Karpas-422 (cell line): ENCODE data around the gene CRYAA. TPM values are rescaled to one million over a fixed set of nuclear protein-coding genes. Genes with fewer than 3 reads are reported as not detected.
"Not testable (repeated sequence)": the region's sequence is repeated elsewhere in the genome, so short reads cannot be mapped to it uniquely, and the experiment has no call there.

Experiments used
- DNase-seq: peaks from one replicate; pipeline ENCODE4 v3.0.0-alpha.2; 2015
- H2AFZ ChIP-seq: fragments of 200-600 bp; sonication (generic); 2 replicates; pipeline ENCODE4 v1.6.1; 2014; ENCODE audit warnings: antibody characterized with exemption, low read length, mixed read lengths
- H3K27ac ChIP-seq: fragments of 200-600 bp; sonication (generic); 2 replicates; pipeline ENCODE4 v1.5.1; 2014; ENCODE audit warnings: mild to moderate bottlenecking, low read length, moderate library complexity
- H3K27me3 ChIP-seq: fragments of 200-600 bp; sonication (generic); 2 replicates; pipeline ENCODE4 v1.6.1; 2014; ENCODE audit warnings: low read length, mixed read lengths
- H3K36me3 ChIP-seq: fragments of 200-600 bp; sonication (generic); 2 replicates; pipeline ENCODE4 v1.6.1; 2014; ENCODE audit warnings: low read length, mixed read lengths; ENCODE audit not compliant: insufficient read depth
- H3K4me1 ChIP-seq: fragments of 200-600 bp; sonication (generic); 2 replicates; pipeline ENCODE4 v1.6.1; 2014; ENCODE audit warnings: mild to moderate bottlenecking, low read length, mixed read lengths
- H3K4me2 ChIP-seq: fragments of 200-600 bp; sonication (generic); 2 replicates; pipeline ENCODE4 v1.6.1; 2014; ENCODE audit warnings: low read length, low read depth, mild to moderate bottlenecking; ENCODE audit not compliant: poor library complexity, severe bottlenecking
- H3K4me3 ChIP-seq: fragments of 200-600 bp; sonication (generic); 2 replicates; pipeline ENCODE4 v1.5.1; 2014; ENCODE audit warnings: mild to moderate bottlenecking, antibody characterized with exemption, low read length, mixed read lengths
- H3K79me2 ChIP-seq: fragments of 200-600 bp; sonication (generic); 2 replicates; pipeline ENCODE4 v1.6.1; 2014; ENCODE audit warnings: mild to moderate bottlenecking, low read length, mixed read lengths
- H3K9ac ChIP-seq: fragments of 200-600 bp; sonication (generic); 2 replicates; pipeline ENCODE4 v1.6.0; 2014; ENCODE audit warnings: low read length
- H3K9me2 ChIP-seq: fragments of 200-600 bp; sonication (generic), shearing (Covaris generic); replicated peaks from 2 replicates; pipeline ENCODE4 v1.6.0; 2014; ENCODE audit warnings: mild to moderate bottlenecking, low read length, moderate library complexity; ENCODE audit not compliant: insufficient read depth
- H3K9me3 ChIP-seq: fragments of 300-700, 200-600 bp; sonication (generic); 2 replicates; pipeline ENCODE4 v1.6.1; 2014; ENCODE audit warnings: low read length, mixed read lengths
- H4K20me1 ChIP-seq: fragments of 200-600 bp; sonication (generic); 2 replicates; pipeline ENCODE4 v1.6.1; 2014; ENCODE audit warnings: mild to moderate bottlenecking, antibody characterized with exemption, low read length, low read depth; ENCODE audit not compliant: insufficient read depth
- total RNA-seq: library from RNA; depleted of rRNA; stranded (reverse); fragments of >200 nt; shearing (Covaris generic); gene quantifications from 2 replicates; pipeline ENCODE4 v1.2.3, GENCODE V29; 2014; ENCODE audit warnings: low replicate concordance

Gene CRYAA
- total RNA-seq, 1 experiment from 2014 or later, result not detected

DNA sequence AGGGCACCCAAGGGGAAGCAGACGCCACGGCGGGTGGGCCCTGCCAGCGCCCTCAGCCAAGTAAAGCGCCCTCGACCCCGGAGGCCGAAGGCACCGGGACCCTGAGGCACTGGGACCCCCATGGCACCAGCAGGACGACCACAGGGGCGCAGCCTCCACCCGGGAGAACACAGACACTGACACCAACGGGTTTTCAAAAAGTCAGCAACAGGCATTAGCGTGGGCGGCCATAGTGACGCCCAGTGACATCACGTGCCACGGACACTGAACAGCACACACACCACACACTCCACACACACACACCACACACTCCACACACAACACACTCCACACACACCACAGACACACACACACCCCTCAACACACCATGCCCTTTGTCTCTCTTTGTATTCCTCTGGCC lies 4.6 kb downstream of the CRYAA start:
- H4K20me1 ChIP-seq, H3K36me3 ChIP-seq, H3K4me2 ChIP-seq, H3K27ac ChIP-seq, H3K9ac ChIP-seq, H3K4me1 ChIP-seq, H3K9me2 ChIP-seq, H3K27me3 ChIP-seq, H3K9me3 ChIP-seq, H2AFZ ChIP-seq, H3K79me2 ChIP-seq, DNase-seq, H3K4me3 ChIP-seq: not testable (repeated sequence)

GRCh38 chr21:43173930-43174329 lies 5.1 kb downstream of the CRYAA start:
- H4K20me1 ChIP-seq, H3K9ac ChIP-seq, H3K4me3 ChIP-seq, H3K36me3 ChIP-seq, H3K27me3 ChIP-seq, H3K4me1 ChIP-seq, H3K27ac ChIP-seq, H3K79me2 ChIP-seq, H3K9me2 ChIP-seq, H2AFZ ChIP-seq, H3K9me3 ChIP-seq, DNase-seq, H3K4me2 ChIP-seq: not testable (repeated sequence)

GRCh38 chr21:43174998-43175397 lies 6.2 kb downstream of the CRYAA start:
- not testable (repeated sequence) for H3K36me3 ChIP-seq, H3K4me2 ChIP-seq, H3K4me1 ChIP-seq, H3K9me3 ChIP-seq, H3K27me3 ChIP-seq, DNase-seq, H2AFZ ChIP-seq, H3K27ac ChIP-seq, H3K9ac ChIP-seq, H3K9me2 ChIP-seq, H3K79me2 ChIP-seq, H4K20me1 ChIP-seq, H3K4me3 ChIP-seq

DNA sequence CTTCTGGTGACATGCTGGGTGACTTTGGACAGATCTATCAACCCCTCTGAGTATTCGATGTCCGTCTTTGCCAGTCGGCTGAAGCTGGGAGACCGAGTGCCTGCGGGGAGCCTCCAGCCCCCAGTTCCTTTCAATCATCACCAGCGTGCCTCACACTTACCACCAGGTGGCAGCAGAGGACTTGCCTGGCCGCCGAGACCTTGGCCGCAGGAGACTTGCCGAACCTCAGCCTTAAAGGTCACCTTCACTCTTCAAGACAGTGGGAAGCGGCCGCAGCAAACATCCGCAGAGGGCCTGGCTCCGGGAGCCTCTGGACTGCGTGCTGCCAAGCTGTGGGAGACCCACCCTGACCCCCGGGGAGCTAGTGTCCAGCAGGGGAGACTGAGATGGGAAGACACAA lies 7.8 kb downstream of the CRYAA start:
- not testable (repeated sequence) for H3K36me3 ChIP-seq, H3K79me2 ChIP-seq, H3K4me3 ChIP-seq, H3K4me1 ChIP-seq, H3K9me3 ChIP-seq, H3K9ac ChIP-seq, H3K27me3 ChIP-seq, H3K9me2 ChIP-seq, H3K27ac ChIP-seq, H3K4me2 ChIP-seq, H4K20me1 ChIP-seq, H2AFZ ChIP-seq, DNase-seq

GRCh38 chr21:43177043-43177906 lies 8.5 kb downstream of the CRYAA start:
- H3K4me1 ChIP-seq, H3K36me3 ChIP-seq, H3K9ac ChIP-seq, H3K4me3 ChIP-seq, H3K9me3 ChIP-seq, H3K4me2 ChIP-seq, H3K79me2 ChIP-seq, H3K9me2 ChIP-seq, H3K27ac ChIP-seq, H2AFZ ChIP-seq, H3K27me3 ChIP-seq, DNase-seq, H4K20me1 ChIP-seq: not testable (repeated sequence)

GRCh38 chr21:43178175-43178826 lies 9.5 kb downstream of the CRYAA start:
- not testable (repeated sequence) for H3K4me3 ChIP-seq, DNase-seq, H3K27me3 ChIP-seq, H3K4me1 ChIP-seq, H3K4me2 ChIP-seq, H3K9ac ChIP-seq, H3K36me3 ChIP-seq, H2AFZ ChIP-seq, H3K79me2 ChIP-seq, H3K27ac ChIP-seq, H4K20me1 ChIP-seq, H3K9me2 ChIP-seq, H3K9me3 ChIP-seq

DNA sequence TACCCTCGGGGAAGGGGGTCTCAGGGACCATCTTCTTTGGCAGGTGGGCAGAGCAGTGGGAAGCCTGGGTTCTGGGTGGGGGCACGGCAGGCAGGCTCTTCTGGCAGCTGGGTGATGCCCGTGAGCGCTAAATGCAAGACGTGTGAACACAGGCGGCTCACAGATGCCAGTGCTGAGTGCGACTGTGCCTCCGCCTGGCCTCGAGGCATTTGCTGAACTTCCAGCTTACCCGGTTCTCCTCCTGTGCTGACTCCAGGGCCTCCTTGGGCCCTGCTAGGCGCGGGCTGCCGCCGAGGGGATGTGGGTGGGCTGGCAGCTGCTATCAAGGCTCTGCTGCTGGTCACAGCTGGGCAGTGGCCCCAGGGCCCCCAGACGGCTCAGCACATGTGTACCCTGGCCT lies 12.2 kb downstream of the CRYAA start:
- not testable (repeated sequence) for H3K9me3 ChIP-seq, H3K9me2 ChIP-seq, H3K9ac ChIP-seq, H3K4me1 ChIP-seq, H4K20me1 ChIP-seq, H3K4me3 ChIP-seq, DNase-seq, H3K27ac ChIP-seq, H2AFZ ChIP-seq, H3K4me2 ChIP-seq, H3K27me3 ChIP-seq, H3K79me2 ChIP-seq, H3K36me3 ChIP-seq

- H3K9ac ChIP-seq, H3K27me3 ChIP-seq, H3K9me2 ChIP-seq, H2AFZ ChIP-seq, H3K36me3 ChIP-seq, H3K4me3 ChIP-seq, H3K4me2 ChIP-seq, H4K20me1 ChIP-seq, H3K9me3 ChIP-seq, H3K79me2 ChIP-seq, H3K27ac ChIP-seq, DNase-seq: not testable (repeated sequence)
- peaks cover 21% of the 10 kb centered on the region for H3K4me1 ChIP-seq
Measured at GRCh38 chr21:43187268-43187667, 18.5 kb downstream of the CRYAA start.
